CD4-positive, alpha-beta T cell treated with Interleukin-4 for 4 hours (primary cell): Measurements from ENCODE around the gene CLCN3.
"Not testable (repeated sequence)": the region's sequence is repeated elsewhere in the genome, so short reads cannot be mapped to it uniquely, and the experiment has no call there.

ENCODE experiments used
- DNase-seq: peaks from one replicate; pipeline ENCODE4 v3.0.0-alpha.2; 2020

The CLCN3 gene

GRCh38 chr4:169716677-169717076, 96.3 kb downstream of the CLCN3 start:
- DNase-seq = no peak

GRCh38 chr4:169720529-169720928, 100.2 kb downstream of the CLCN3 start:
- no peak for DNase-seq

- peak; percentile 14 for DNase-seq
Measured at GRCh38 chr4:169723207-169723965, 103.0 kb downstream of the CLCN3 start.

- no peak for DNase-seq
Measured at GRCh38 chr4:169724260-169724659, 103.9 kb downstream of the CLCN3 start.

GRCh38 chr4:169727616-169728015, 107.2 kb downstream of the CLCN3 start:
- DNase-seq = no peak

GRCh38 chr4:169730564-169730963, 110.2 kb downstream of the CLCN3 start:
- DNase-seq = no peak

GRCh38 chr4:169738604-169739003, 118.2 kb downstream of the CLCN3 start:
- DNase-seq = not testable (repeated sequence)

GRCh38 chr4:169741569-169741968, 121.2 kb downstream of the CLCN3 start:
- DNase-seq = no peak

- DNase-seq = no peak
Measured at GRCh38 chr4:169744601-169745000, 124.2 kb downstream of the CLCN3 start.

GRCh38 chr4:169745291-169745690, 124.9 kb downstream of the CLCN3 start:
- DNase-seq = no peak

GRCh38 chr4:169756971-169757574, 136.7 kb downstream of the CLCN3 start:
- DNase-seq = no peak

GRCh38 chr4:169757575-169758184, 137.3 kb downstream of the CLCN3 start, which contains the start of gene HPF1:
Gene HPF1, minus strand, starts transcription at chr4:169757944. Its CDS starts 67 bp downstream, at chr4:169757877.
- DNase-seq = peak; percentile 91

- no peak for DNase-seq
Measured at GRCh38 chr4:169758401-169758962, 138.1 kb downstream of the CLCN3 start.

- DNase-seq = no peak
Measured at GRCh38 chr4:169761846-169762245, 141.5 kb downstream of the CLCN3 start.

GRCh38 chr4:169765835-169766234, 145.5 kb downstream of the CLCN3 start:
- no peak for DNase-seq

- DNase-seq = no peak
Measured at GRCh38 chr4:169766741-169767140, 146.4 kb downstream of the CLCN3 start.

GRCh38 chr4:169768385-169768784, 148.0 kb downstream of the CLCN3 start:
- no peak for DNase-seq

GRCh38 chr4:169770416-169770815, 150.0 kb downstream of the CLCN3 start:
- no peak for DNase-seq

- not testable (repeated sequence) for DNase-seq
Measured at GRCh38 chr4:169771556-169772080, 151.2 kb downstream of the CLCN3 start.
